Measurements from ENCODE around the gene PTPRK. TPM values are rescaled to one million over a fixed set of nuclear protein-coding genes. Genes with fewer than 3 reads are reported as not detected.

The PTPRK gene
- total and polyA plus RNA-seq, 2 of the 8 experiments (the other 6 are each of a cell fraction or from before 2014, with no cell fraction given), result 11.4 to 47.3 TPM

GRCh38 chr6:128071212-128071611 is 449.2 kb downstream of the PTPRK start:
- ChIA-PET CTCF (ENCODE audit: partially characterized antibody) (no interaction called here), POLR2A (ENCODE audit: partially characterized antibody) (no interaction called here)
- Histone ChIP-seq H3K36me3 (ENCODE audit: control insufficient read depth in 2 of 4, insufficient read depth in 4 of 4, low read length in 3 of 4) (no peaks in the 10 kb centered on the region), H3K9ac (replicated peaks in 1 of 4; ENCODE audit: extremely low read depth in 1 of 4, low read depth in 3 of 4, low read length in 3 of 4) (no peak overlapping the region), H2AK5ac (ENCODE audit: low read depth, low read length) (no peak overlapping the region), H3K4me3 (ENCODE audit: extremely low read depth in 1 of 4, insufficient read depth in 2 of 4, low read depth in 3 of 4, low read length in 4 of 4) (no peak overlapping the region), H4K20me1 (replicated peaks in 1 of 2; ENCODE audit: control insufficient read depth in 1 of 2, insufficient read depth in 2 of 2, low read length in 2 of 2) (no peaks in the 10 kb centered on the region), H3K9me3 (ENCODE audit: insufficient read depth in 2 of 2, low read depth in 1 of 2, low read length in 1 of 2) (no peaks in the 10 kb centered on the region), H2BK120ac (replicated peaks; ENCODE audit: low read depth, low read length) (no peak overlapping the region), H2BK20ac (ENCODE audit: low read length) (no peak overlapping the region), H3K27me3 (replicated peaks in 1 of 4; ENCODE audit: control insufficient read depth in 3 of 4, extremely low read depth in 1 of 4, insufficient read depth in 3 of 4, low read length in 3 of 4) (peaks cover 0 to 1% (median 0%) of the 10 kb centered on the region in 4 experiments; a peak in 1 of 7 replicates), H3K79me2 (ENCODE audit: control insufficient read depth in 1 of 2, insufficient read depth in 2 of 2, low read length in 2 of 2) (no peaks in the 10 kb centered on the region), H3K18ac (ENCODE audit: extremely low read depth, low read length) (no peak overlapping the region), H3K23ac (ENCODE audit: insufficient read length) (no peak overlapping the region), H3K4me1 (replicated peaks in 1 of 4; ENCODE audit: control insufficient read depth in 3 of 4, insufficient read depth in 4 of 4, low read length in 3 of 4) (peaks cover 0 to 4% (median 2%) of the 10 kb centered on the region in 4 experiments; a peak in 3 of 7 replicates), H3K4ac (replicated peaks; ENCODE audit: insufficient read length, low read depth, low read length) (no peak overlapping the region), H3K27ac (ENCODE audit: low read depth, low read length) (no peak overlapping the region), H3K56ac (replicated peaks; ENCODE audit: insufficient read length, low read depth, low read length) (no peak overlapping the region), H3K23me2 (ENCODE audit: low read depth, low read length) (no peaks in the 10 kb centered on the region), H2AFZ (ENCODE audit: low read length) (no peak overlapping the region), H2BK5ac (ENCODE audit: low read depth, low read length) (no peak overlapping the region), H3K4me2 (ENCODE audit: insufficient read depth in 1 of 2, low read depth in 2 of 2, low read length in 2 of 2) (no peak overlapping the region), H2BK15ac (ENCODE audit: low read length) (no peak overlapping the region), H3K14ac (ENCODE audit: insufficient read length) (no peak overlapping the region), H4K91ac (replicated peaks; ENCODE audit: insufficient read length, low read length) (no peak overlapping the region), H4K5ac (ENCODE audit: insufficient read length, low read depth, low read length) (no peak overlapping the region), H2BK12ac (ENCODE audit: low read depth, low read length) (no peak overlapping the region), H4K8ac (ENCODE audit: extremely low read depth, insufficient read depth, low read length) (no peak overlapping the region), H3K79me1 (ENCODE audit: low read depth, low read length) (no peaks in the 10 kb centered on the region)
- no peak for DNase-seq (ENCODE audit: low read depth in 1 of 2, low spot score in 2 of 2)
- WGBS, 2 experiments (ENCODE audit: extremely low coverage in 1 of 2, insufficient coverage in 1 of 2, insufficient read length in 1 of 2, insufficient replicate concordance in 2 of 2, low coverage in 1 of 2, low lambda C conversion rate in 2 of 2, missing lambda C conversion rate in 1 of 2), result 86% methylated on average over 3 of the region's 3 CpGs; no CpG with 5 or more reads in 1 of the 2 experiments
- FAIRE-seq, result no peak
- TF ChIP-seq CHD2 (IDR thresholded peaks at IDR 0.05; ENCODE audit: low read length) (no peak), TCF12 (IDR thresholded peaks at IDR 0.05; ENCODE audit: low read depth, low read length) (no peak), SP4 (IDR thresholded peaks at IDR 0.05; ENCODE audit: low read length) (no peak), CBX5 (IDR thresholded peaks at IDR 0.05; ENCODE audit: low read depth, low read length) (no peak), SP1 (IDR thresholded peaks at IDR 0.05; ENCODE audit: low read depth, low read length) (no peak), TAF1 (IDR thresholded peaks at IDR 0.05; ENCODE audit: low read depth, low read length) (no peak), POLR2A (IDR thresholded peaks at IDR 0.05; ENCODE audit: control extremely low read depth in 1 of 2, low read depth in 2 of 2, low read length in 2 of 2) (no peak), ATF2 (IDR thresholded peaks at IDR 0.05; ENCODE audit: low read length) (no peak), NANOG (IDR thresholded peaks at IDR 0.05; ENCODE audit: insufficient read depth, low read depth, low read length, poor library complexity, severe bottlenecking) (no peak)
